T47D (cell line): Measurements from ENCODE around the gene MADCAM1.
A peak's percentile ranks its signal among the peaks of the same experiment; 100 is the strongest.

Source experiments
- DNase-seq, 2 experiments: peaks; one replicate each; pipeline versions ENCODE4 v3.0.0 to v3.0.0-alpha.2; 2011 to 2012; ENCODE audit warnings: low read depth in 1 of 2, low spot score in 1 of 2
- JUND ChIP-seq: IDR thresholded peaks from 2 replicates; pipeline ENCODE4 v1.6.1; 2012; ENCODE audit warnings: low read depth
- in situ Hi-C: cut with HindIII; loops from 2 replicates; pipeline ENCODE4 v1.10.0; 2016; ENCODE audit warnings: low sequenced_read_pairs, low pct_unique_long_range_greater_than_20kb

The MADCAM1 gene

GRCh38 chr19:530134-531008 lies 34.1 kb downstream of the MADCAM1 start:
- no peak for DNase-seq
- in situ Hi-C loops = no loop called here
- no peak for TF ChIP-seq JUND

GRCh38 chr19:531009-531752 lies 34.9 kb downstream of the MADCAM1 start:
- peak; percentile 83 to 95 for DNase-seq
- TF ChIP-seq JUND = no peak
- in situ Hi-C loops = no loop called here

GRCh38 chr19:531753-532560 lies 35.7 kb downstream of the MADCAM1 start, which contains the start of gene CDC34:
CDC34 (plus strand) TSS chr19:531760; CDS start chr19:531932, 172 bp downstream.
- no peak for TF ChIP-seq JUND
- in situ Hi-C loops = no loop called here
- no peak for DNase-seq

DNA sequence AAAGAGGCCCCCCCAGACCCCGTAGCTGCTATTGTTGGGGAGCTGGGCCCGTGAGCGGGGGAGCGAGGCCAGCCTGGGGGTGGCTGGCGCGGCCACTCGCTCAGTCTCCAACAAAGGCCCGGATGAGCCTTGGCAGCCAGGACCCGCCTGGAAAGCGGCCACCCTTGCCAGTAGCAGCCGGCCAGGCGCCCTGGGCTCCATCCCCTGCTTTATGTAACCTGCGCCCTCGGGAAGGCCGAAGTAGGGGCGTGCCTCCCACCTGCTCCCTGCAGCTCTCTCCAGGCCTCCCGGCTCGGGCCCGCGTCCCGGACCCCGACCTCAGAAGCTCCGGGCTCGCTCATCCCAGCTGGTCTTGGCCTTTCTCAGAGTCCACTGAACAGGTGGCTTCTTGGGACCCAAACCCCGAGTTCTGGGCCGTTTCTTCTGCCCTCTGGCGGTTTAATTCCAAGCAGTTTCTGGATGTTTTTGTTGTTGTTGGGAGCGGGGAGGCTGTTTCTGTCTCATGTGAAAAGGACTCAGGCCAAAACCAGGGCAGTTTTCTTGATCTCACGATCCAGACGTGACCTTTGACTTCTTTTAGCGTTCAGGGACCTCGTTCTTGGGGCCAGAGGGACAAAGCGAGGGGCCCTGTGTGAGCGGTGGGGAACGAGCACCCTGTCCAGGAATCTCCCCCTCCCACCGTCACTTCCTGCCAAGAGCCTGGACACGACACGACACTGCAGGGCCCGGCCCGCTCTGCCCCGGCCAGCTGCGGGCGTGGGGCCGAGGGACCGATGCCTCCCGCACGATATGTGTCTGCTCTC lies 36.5 kb downstream of the MADCAM1 start:
- in situ Hi-C loops = no loop called here
- DNase-seq = peak in 1 of 2 experiments; percentile 63
- no peak for TF ChIP-seq JUND

DNA sequence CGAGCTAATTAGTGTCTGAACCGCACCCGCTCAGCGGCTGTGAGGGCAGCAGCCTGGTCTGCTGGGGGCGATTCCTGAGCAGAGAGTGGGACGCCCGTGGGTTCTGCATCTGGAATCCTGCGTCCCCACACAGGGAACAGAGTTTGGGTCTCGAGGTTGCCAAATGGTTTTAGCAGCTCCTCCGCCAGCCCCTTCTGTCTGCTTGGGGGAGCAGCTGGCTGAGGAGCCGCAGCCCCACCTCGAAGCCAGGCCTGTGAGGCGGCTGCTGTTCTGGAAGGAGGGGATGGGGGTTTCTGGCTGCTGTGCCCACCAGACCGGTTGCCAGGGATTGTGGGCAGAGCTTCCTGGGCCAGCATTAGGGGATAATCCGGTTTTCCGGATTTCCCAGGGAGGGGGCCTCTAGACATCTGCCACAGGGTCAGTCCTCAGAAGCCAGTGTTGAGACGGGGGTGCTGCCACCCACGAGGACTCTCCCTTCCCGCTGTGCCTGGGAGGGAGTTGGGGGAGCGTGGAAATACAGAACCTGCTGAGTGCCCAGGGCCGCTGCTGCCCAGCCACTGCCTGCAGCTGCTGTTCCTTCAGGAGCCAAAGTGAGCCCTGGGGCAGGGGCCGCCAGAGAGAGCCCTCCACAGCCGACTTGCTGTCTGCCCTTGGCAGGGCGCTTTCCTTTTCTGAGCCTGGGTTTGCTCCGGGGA lies 37.2 kb downstream of the MADCAM1 start:
- in situ Hi-C loops = no loop called here
- DNase-seq = no peak
- no peak for TF ChIP-seq JUND

DNA sequence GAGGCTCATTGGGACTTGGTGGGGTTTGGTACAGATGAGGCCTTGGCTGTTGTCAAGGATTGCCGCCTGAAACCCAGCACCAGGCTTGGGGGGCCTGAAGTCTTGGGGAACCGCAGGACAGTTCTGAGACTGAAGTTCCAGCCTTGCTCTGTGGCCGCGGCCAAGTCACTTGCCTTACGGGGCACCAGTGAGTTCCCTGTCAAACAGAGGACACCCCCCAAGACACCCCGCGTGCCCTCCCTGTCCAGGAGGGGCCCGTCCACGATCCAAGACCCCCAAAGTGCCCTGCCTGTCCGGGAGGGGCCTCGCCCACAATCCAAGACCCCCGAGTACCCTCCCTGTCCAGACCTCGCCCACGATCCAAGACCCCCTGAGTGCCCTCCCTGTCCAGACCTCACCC lies 37.8 kb downstream of the MADCAM1 start:
- in situ Hi-C loops = no loop called here
- no peak for DNase-seq
- TF ChIP-seq JUND = no peak

DNA sequence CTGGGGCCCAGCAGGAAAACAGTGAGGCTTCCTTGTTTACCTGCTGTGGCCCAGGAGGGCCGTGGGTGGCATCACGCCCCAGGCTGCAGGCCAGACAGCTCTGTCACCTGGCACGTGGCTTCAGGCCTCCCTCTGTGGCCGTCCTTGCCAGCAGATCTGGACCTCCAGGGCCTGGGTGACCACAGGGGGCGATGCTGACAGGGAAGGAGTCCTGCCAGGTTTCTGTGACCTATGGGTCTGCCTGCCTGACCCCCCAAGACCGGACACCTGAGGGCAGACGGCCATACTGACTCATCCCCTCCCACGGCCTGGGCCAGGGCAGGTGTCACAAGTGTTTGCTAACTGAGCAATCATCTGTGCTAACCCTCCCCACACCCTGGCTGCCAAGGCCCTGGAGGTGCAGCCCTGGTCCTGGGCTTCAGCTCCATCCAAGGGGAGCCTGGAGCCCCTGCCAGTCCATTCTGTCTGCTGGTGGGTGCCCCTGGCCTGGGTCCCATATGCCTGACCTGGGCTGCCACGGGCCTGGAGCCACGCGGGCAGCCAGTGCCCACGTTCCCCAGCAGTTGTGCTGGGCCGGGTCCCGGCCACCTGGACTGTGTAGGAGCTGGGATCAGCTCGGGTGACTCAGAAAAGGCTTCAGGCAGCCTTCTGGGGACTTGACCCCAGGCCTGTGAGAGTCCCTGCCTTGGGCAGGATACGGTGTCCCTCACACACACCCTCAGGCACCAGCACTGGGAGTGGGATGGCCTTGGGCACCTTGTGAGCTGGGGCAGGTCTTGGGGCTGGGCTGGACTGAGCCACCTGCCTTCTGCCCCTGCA lies 38.9 kb downstream of the MADCAM1 start:
- DNase-seq = peak in 1 of 2 experiments; percentile 39
- in situ Hi-C loops = no loop called here
- no peak for TF ChIP-seq JUND

GRCh38 chr19:536031-536880 lies 40.0 kb downstream of the MADCAM1 start:
- no peak for TF ChIP-seq JUND
- no peak for DNase-seq
- in situ Hi-C loops = no loop called here

DNA sequence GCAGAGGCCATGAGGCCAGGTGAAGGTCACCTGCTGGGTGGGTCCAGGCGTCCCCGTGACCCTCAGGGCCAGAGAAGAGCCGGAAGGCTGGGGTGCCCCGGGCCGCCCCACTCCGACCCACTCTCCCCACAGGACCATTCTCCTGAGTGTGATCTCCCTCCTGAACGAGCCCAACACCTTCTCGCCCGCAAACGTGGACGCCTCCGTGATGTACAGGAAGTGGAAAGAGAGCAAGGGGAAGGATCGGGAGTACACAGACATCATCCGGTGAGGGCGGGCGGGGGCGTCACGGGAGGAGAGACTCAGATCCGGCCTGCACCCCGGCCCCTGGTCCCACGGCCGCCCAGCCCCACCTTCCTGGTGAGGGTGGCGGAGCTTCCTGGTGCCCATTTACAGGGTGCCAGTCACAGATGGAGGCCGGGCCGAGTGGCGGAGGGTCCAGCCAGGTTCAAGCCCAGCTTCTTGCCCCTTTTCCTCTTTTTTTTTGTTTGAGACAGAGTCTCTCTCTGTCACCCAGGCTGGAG lies 40.7 kb downstream of the MADCAM1 start:
- no peak for DNase-seq
- in situ Hi-C loops = no loop called here
- no peak for TF ChIP-seq JUND
